ENCODE results near the gene CISH.

DNA sequence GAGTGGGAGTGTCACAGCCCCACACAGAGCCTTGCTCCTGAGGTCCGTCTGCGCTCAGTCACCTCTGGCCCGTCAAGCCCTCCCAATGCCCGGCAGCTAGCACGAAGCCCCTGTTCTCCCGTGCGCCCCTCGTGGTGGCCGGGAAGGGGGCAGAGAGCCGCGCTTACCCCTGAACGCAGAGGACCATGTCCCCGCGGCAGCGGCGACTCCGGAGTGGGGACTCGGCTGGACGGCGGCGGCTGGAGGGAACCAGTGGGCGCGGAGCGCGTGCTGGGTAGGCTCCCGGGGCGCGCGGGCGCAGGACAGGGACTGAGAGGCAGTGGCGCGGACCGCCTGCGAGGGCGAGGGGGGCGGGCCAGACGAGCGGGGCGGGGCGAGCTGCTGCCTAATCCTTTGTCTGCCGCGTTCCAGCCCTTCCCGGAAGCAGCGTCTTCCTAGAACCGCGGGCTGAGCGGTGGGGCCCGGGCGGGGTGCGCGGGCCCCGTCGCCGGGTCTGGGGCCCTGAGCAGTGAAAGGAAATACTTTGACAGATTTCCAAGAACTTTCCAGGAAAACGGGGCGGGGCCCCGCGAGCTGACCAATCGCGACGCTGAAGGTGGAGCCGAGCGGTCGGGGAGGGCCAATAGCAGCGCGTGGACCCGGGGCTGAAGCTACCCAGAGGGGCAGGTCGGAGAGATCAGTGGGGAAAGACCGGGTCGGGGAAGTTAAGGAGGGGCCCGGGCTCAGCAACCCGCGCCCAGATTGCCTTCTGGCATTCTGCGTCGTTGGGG lies at the start of gene CISH:
- peak; percentile 64 to 69 for TF ChIP-seq JUND (IDR thresholded peaks at IDR 0.05)
- peak in 1 of 2 donors; percentile 30 for TF ChIP-seq RAD21 (IDR thresholded peaks at IDR 0.05)
- TF ChIP-seq, protein P1, sequence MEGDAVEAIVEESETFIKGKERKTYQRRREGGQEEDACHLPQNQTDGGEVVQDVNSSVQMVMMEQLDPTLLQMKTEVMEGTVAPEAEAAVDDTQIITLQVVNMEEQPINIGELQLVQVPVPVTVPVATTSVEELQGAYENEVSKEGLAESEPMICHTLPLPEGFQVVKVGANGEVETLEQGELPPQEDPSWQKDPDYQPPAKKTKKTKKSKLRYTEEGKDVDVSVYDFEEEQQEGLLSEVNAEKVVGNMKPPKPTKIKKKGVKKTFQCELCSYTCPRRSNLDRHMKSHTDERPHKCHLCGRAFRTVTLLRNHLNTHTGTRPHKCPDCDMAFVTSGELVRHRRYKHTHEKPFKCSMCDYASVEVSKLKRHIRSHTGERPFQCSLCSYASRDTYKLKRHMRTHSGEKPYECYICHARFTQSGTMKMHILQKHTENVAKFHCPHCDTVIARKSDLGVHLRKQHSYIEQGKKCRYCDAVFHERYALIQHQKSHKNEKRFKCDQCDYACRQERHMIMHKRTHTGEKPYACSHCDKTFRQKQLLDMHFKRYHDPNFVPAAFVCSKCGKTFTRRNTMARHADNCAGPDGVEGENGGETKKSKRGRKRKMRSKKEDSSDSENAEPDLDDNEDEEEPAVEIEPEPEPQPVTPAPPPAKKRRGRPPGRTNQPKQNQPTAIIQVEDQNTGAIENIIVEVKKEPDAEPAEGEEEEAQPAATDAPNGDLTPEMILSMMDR (IDR thresholded peaks at IDR 0.05; ENCODE audit: low read depth, low read length, missing input control), result peak; percentile 13

All from liver (tissue), 3 donors.